Measurements from ENCODE around the gene INSYN2B.

GRCh38 chr5:169943026-169943425 lies 37.3 kb downstream of the INSYN2B start:
- TF ChIP-seq CTCF (IDR thresholded peaks at IDR 0.05), result no peak
- TF ChIP-seq POLR2A (IDR thresholded peaks at IDR 0.05), result no peak

Measured in thyroid gland (tissue), 4 donors.